ENCODE data around the gene RUFY2.

The RUFY2 gene

GRCh38 chr10:68310531-68310930 is 96.5 kb downstream of the RUFY2 start:
- Histone ChIP-seq H3K23ac (ENCODE audit: low read length) (no peak overlapping the region), H3K27ac (ENCODE audit: low read depth, low read length) (no peak overlapping the region), H3K4ac (ENCODE audit: low read depth, low read length) (no peak overlapping the region), H2AK5ac (ENCODE audit: low read length) (no peak overlapping the region), H3K79me1 (ENCODE audit: low read length) (no peaks in the 10 kb centered on the region), H3K56ac (ENCODE audit: low read length) (no peak overlapping the region), H3K4me2 (ENCODE audit: low read length) (no peak overlapping the region), H3K79me2 (ENCODE audit: control insufficient read depth, insufficient read depth, low read length) (no peaks in the 10 kb centered on the region), H3K18ac (ENCODE audit: low read length) (no peak overlapping the region), H3K4me1 (ENCODE audit: control insufficient read depth, low read depth, low read length) (no peaks in the 10 kb centered on the region), H3K27me3 (ENCODE audit: insufficient read depth, low read length, poor library complexity) (no peaks in the 10 kb centered on the region), H3K4me3 (ENCODE audit: low read length) (no peak overlapping the region), H3K36me3 (ENCODE audit: control insufficient read depth, insufficient read depth, low read length) (no peaks in the 10 kb centered on the region), H3K9ac (ENCODE audit: low read length) (no peak overlapping the region), H2BK120ac (ENCODE audit: low read depth, low read length) (no peak overlapping the region), H2BK5ac (ENCODE audit: low read length) (no peak overlapping the region), H4K5ac (ENCODE audit: low read length) (no peak overlapping the region), H2BK15ac (replicated peaks; ENCODE audit: low read depth) (no peak overlapping the region), H4K8ac (ENCODE audit: low read depth, low read length) (no peak overlapping the region)
- DNase-seq, result no peak

- H3K18ac ChIP-seq (ENCODE audit: low read length), result no peak overlapping the region
- H4K8ac ChIP-seq (ENCODE audit: low read depth, low read length), result no peak overlapping the region
- H3K36me3 ChIP-seq (ENCODE audit: control insufficient read depth, insufficient read depth, low read length), result no peaks in the 10 kb centered on the region
- H2BK15ac ChIP-seq (replicated peaks; ENCODE audit: low read depth), result no peak overlapping the region
- no peaks in the 10 kb centered on the region for H3K27me3 ChIP-seq (ENCODE audit: insufficient read depth, low read length, poor library complexity)
- no peak overlapping the region for H3K23ac ChIP-seq (ENCODE audit: low read length)
- H2BK5ac ChIP-seq (ENCODE audit: low read length), result no peak overlapping the region
- no peak overlapping the region for H3K9ac ChIP-seq (ENCODE audit: low read length)
- no peak overlapping the region for H2BK120ac ChIP-seq (ENCODE audit: low read depth, low read length)
- H4K5ac ChIP-seq (ENCODE audit: low read length), result no peak overlapping the region
- WGBS (ENCODE audit: extremely low coverage, insufficient coverage, low lambda C conversion rate), result no CpG with 5 or more reads among the region's 1 CpG
- H3K4me3 ChIP-seq (ENCODE audit: low read length), result no peak overlapping the region
- H3K79me1 ChIP-seq (ENCODE audit: low read length), result no peaks in the 10 kb centered on the region
- no peaks in the 10 kb centered on the region for H3K4me1 ChIP-seq (ENCODE audit: control insufficient read depth, low read depth, low read length)
- no peak overlapping the region for H2AK5ac ChIP-seq (ENCODE audit: low read length)
- H3K4ac ChIP-seq (ENCODE audit: low read depth, low read length), result no peak overlapping the region
- H3K56ac ChIP-seq (ENCODE audit: low read length), result no peak overlapping the region
- H3K79me2 ChIP-seq (ENCODE audit: control insufficient read depth, insufficient read depth, low read length), result no peaks in the 10 kb centered on the region
- no peak overlapping the region for H3K27ac ChIP-seq (ENCODE audit: low read depth, low read length)
- H3K4me2 ChIP-seq (ENCODE audit: low read length), result no peak overlapping the region
- no peak for DNase-seq
Observed at GRCh38 chr10:68305854-68306253, 101.2 kb downstream of the RUFY2 start.

GRCh38 chr10:68303849-68304412 is 103.1 kb downstream of the RUFY2 start:
- WGBS (ENCODE audit: extremely low coverage, insufficient coverage, low lambda C conversion rate), result no CpG with 5 or more reads among the region's 7 CpGs
- Histone ChIP-seq H3K9ac (ENCODE audit: low read length) (no peak overlapping the region), H3K4ac (ENCODE audit: low read depth, low read length) (no peak overlapping the region), H3K18ac (ENCODE audit: low read length) (no peak overlapping the region), H2AK5ac (ENCODE audit: low read length) (no peak overlapping the region), H3K79me1 (ENCODE audit: low read length) (no peaks in the 10 kb centered on the region), H4K5ac (ENCODE audit: low read length) (no peak overlapping the region), H3K4me2 (ENCODE audit: low read length) (no peak overlapping the region), H2BK15ac (replicated peaks; ENCODE audit: low read depth) (no peak overlapping the region), H3K27ac (ENCODE audit: low read depth, low read length) (no peak overlapping the region), H3K4me3 (ENCODE audit: low read length) (no peak overlapping the region), H3K4me1 (ENCODE audit: control insufficient read depth, low read depth, low read length) (no peaks in the 10 kb centered on the region), H4K8ac (ENCODE audit: low read depth, low read length) (no peak overlapping the region), H3K23ac (ENCODE audit: low read length) (no peak overlapping the region), H3K36me3 (ENCODE audit: control insufficient read depth, insufficient read depth, low read length) (no peaks in the 10 kb centered on the region), H3K79me2 (ENCODE audit: control insufficient read depth, insufficient read depth, low read length) (no peaks in the 10 kb centered on the region), H3K27me3 (ENCODE audit: insufficient read depth, low read length, poor library complexity) (no peaks in the 10 kb centered on the region), H3K56ac (ENCODE audit: low read length) (no peak overlapping the region), H2BK120ac (ENCODE audit: low read depth, low read length) (no peak overlapping the region), H2BK5ac (ENCODE audit: low read length) (no peak overlapping the region)
- DNase-seq, result no peak

DNA sequence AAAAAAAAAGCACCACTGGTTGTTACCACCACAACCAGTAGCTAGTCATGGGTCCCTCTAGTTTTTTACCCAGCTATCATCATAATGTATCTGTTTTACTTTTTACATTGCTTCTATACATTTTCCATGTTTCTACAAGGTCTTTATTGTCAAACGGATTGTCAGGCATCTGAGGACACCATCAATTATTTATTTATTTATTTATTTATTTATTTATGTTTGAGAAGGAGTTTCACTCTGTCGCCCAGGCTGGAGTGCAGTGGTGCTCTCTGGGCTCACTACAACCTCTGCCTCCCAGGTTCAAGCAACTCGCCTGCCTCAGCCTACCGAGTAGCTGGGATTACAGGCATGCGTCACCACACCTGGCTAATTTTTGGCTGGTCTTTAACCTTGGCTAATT is 104.2 kb downstream of the RUFY2 start:
- Histone ChIP-seq H2AK5ac (ENCODE audit: low read length) (no peak overlapping the region), H2BK15ac (replicated peaks; ENCODE audit: low read depth) (no peak overlapping the region), H3K4me2 (ENCODE audit: low read length) (no peak overlapping the region), H3K4me3 (ENCODE audit: low read length) (no peak overlapping the region), H3K9ac (ENCODE audit: low read length) (no peak overlapping the region), H3K27me3 (ENCODE audit: insufficient read depth, low read length, poor library complexity) (no peaks in the 10 kb centered on the region), H3K27ac (ENCODE audit: low read depth, low read length) (no peak overlapping the region), H3K36me3 (ENCODE audit: control insufficient read depth, insufficient read depth, low read length) (no peaks in the 10 kb centered on the region), H3K18ac (ENCODE audit: low read length) (no peak overlapping the region), H3K79me1 (ENCODE audit: low read length) (no peaks in the 10 kb centered on the region), H2BK120ac (ENCODE audit: low read depth, low read length) (no peak overlapping the region), H3K4me1 (ENCODE audit: control insufficient read depth, low read depth, low read length) (no peaks in the 10 kb centered on the region), H4K8ac (ENCODE audit: low read depth, low read length) (no peak overlapping the region), H3K4ac (ENCODE audit: low read depth, low read length) (no peak overlapping the region), H3K79me2 (ENCODE audit: control insufficient read depth, insufficient read depth, low read length) (no peaks in the 10 kb centered on the region), H3K23ac (ENCODE audit: low read length) (no peak overlapping the region), H2BK5ac (ENCODE audit: low read length) (no peak overlapping the region), H4K5ac (ENCODE audit: low read length) (no peak overlapping the region), H3K56ac (ENCODE audit: low read length) (no peak overlapping the region)
- no peak for DNase-seq
- WGBS (ENCODE audit: extremely low coverage, insufficient coverage, low lambda C conversion rate), result no CpG with 5 or more reads among the region's 5 CpGs

- Histone ChIP-seq H3K27ac (ENCODE audit: low read depth, low read length) (no peak overlapping the region), H3K23ac (ENCODE audit: low read length) (no peak overlapping the region), H4K5ac (ENCODE audit: low read length) (no peak overlapping the region), H2BK120ac (ENCODE audit: low read depth, low read length) (no peak overlapping the region), H3K27me3 (ENCODE audit: insufficient read depth, low read length, poor library complexity) (no peaks in the 10 kb centered on the region), H3K79me2 (ENCODE audit: control insufficient read depth, insufficient read depth, low read length) (no peaks in the 10 kb centered on the region), H3K9ac (ENCODE audit: low read length) (no peak overlapping the region), H3K4me1 (ENCODE audit: control insufficient read depth, low read depth, low read length) (no peaks in the 10 kb centered on the region), H3K4me3 (ENCODE audit: low read length) (no peak overlapping the region), H3K18ac (ENCODE audit: low read length) (no peak overlapping the region), H3K56ac (ENCODE audit: low read length) (no peak overlapping the region), H3K4me2 (ENCODE audit: low read length) (no peak overlapping the region), H3K79me1 (ENCODE audit: low read length) (no peaks in the 10 kb centered on the region), H3K36me3 (ENCODE audit: control insufficient read depth, insufficient read depth, low read length) (no peaks in the 10 kb centered on the region), H2BK15ac (replicated peaks; ENCODE audit: low read depth) (no peak overlapping the region), H2BK5ac (ENCODE audit: low read length) (no peak overlapping the region), H2AK5ac (ENCODE audit: low read length) (no peak overlapping the region), H4K8ac (ENCODE audit: low read depth, low read length) (no peak overlapping the region), H3K4ac (ENCODE audit: low read depth, low read length) (no peak overlapping the region)
- no CpG with 5 or more reads among the region's 2 CpGs for WGBS (ENCODE audit: extremely low coverage, insufficient coverage, low lambda C conversion rate)
- no peak for DNase-seq
Observed at GRCh38 chr10:68302503-68302823, 104.6 kb downstream of the RUFY2 start.

GRCh38 chr10:68301790-68302502 is 105.1 kb downstream of the RUFY2 start:
- H3K79me1 ChIP-seq (ENCODE audit: low read length), result no peaks in the 10 kb centered on the region
- H3K4me3 ChIP-seq (ENCODE audit: low read length), result no peak overlapping the region
- DNase-seq, result peak; percentile 40
- no peaks in the 10 kb centered on the region for H3K79me2 ChIP-seq (ENCODE audit: control insufficient read depth, insufficient read depth, low read length)
- H3K4me1 ChIP-seq (ENCODE audit: control insufficient read depth, low read depth, low read length), result no peaks in the 10 kb centered on the region
- H2BK120ac ChIP-seq (ENCODE audit: low read depth, low read length), result no peak overlapping the region
- no peak overlapping the region for H2BK5ac ChIP-seq (ENCODE audit: low read length)
- no peak overlapping the region for H3K18ac ChIP-seq (ENCODE audit: low read length)
- H2BK15ac ChIP-seq (replicated peaks; ENCODE audit: low read depth), result no peak overlapping the region
- no peak overlapping the region for H3K4ac ChIP-seq (ENCODE audit: low read depth, low read length)
- no peak overlapping the region for H3K4me2 ChIP-seq (ENCODE audit: low read length)
- H3K36me3 ChIP-seq (ENCODE audit: control insufficient read depth, insufficient read depth, low read length), result no peaks in the 10 kb centered on the region
- H2AK5ac ChIP-seq (ENCODE audit: low read length), result no peak overlapping the region
- H3K56ac ChIP-seq (ENCODE audit: low read length), result no peak overlapping the region
- H4K5ac ChIP-seq (ENCODE audit: low read length), result no peak overlapping the region
- no peak overlapping the region for H4K8ac ChIP-seq (ENCODE audit: low read depth, low read length)
- H3K23ac ChIP-seq (ENCODE audit: low read length), result no peak overlapping the region
- H3K9ac ChIP-seq (ENCODE audit: low read length), result no peak overlapping the region
- H3K27me3 ChIP-seq (ENCODE audit: insufficient read depth, low read length, poor library complexity), result no peaks in the 10 kb centered on the region
- H3K27ac ChIP-seq (ENCODE audit: low read depth, low read length), result no peak overlapping the region
- no CpG with 5 or more reads among the region's 6 CpGs for WGBS (ENCODE audit: extremely low coverage, insufficient coverage, low lambda C conversion rate)
